Esophagus (tissue), 2 donors: ENCODE data around the gene GFRA3. TPM values are rescaled to one million over a fixed set of nuclear protein-coding genes. Genes with fewer than 3 reads are reported as not detected.
"Not testable (repeated sequence)": the region's sequence is repeated elsewhere in the genome, so short reads cannot be mapped to it uniquely, and the experiment has no call there.

ENCODE experiments used
- H3K27ac ChIP-seq, 2 donors: one replicate each; pipeline ENCODE4 v1.5.1; 2013; ENCODE audit warnings: low read depth in 2 of 2, mild to moderate bottlenecking in 2 of 2, inconsistent platforms in 1 of 2, low read length in 1 of 2, moderate library complexity in 1 of 2
- H3K27me3 ChIP-seq, 2 donors: one replicate each; pipeline ENCODE4 v1.6.1; 2013; ENCODE audit warnings: low read length in 2 of 2, control low read depth in 1 of 2, mild to moderate bottlenecking in 1 of 2; ENCODE audit not compliant: insufficient read depth in 2 of 2, control insufficient read depth in 1 of 2
- H3K36me3 ChIP-seq, 2 donors: one replicate each; pipeline ENCODE4 v1.6.1; 2013; ENCODE audit warnings: low read length in 1 of 2; ENCODE audit not compliant: control insufficient read depth in 2 of 2, insufficient read depth in 2 of 2
- H3K4me1 ChIP-seq, 2 donors: one replicate each; pipeline ENCODE4 v1.6.1; 2013; ENCODE audit warnings: low read length in 1 of 2; ENCODE audit not compliant: control insufficient read depth in 2 of 2, insufficient read depth in 2 of 2
- H3K4me3 ChIP-seq, 2 donors: one replicate each; pipeline ENCODE4 v1.5.1; 2013; ENCODE audit warnings: low read length in 2 of 2, mild to moderate bottlenecking in 2 of 2, low read depth in 1 of 2, moderate library complexity in 1 of 2
- H3K9me3 ChIP-seq, 2 donors: one replicate each; pipeline ENCODE4 v1.6.1; 2013; ENCODE audit warnings: mild to moderate bottlenecking in 2 of 2, low read depth in 1 of 2, low read length in 1 of 2, moderate library complexity in 1 of 2; ENCODE audit not compliant: control insufficient read depth in 2 of 2, insufficient read depth in 1 of 2
- WGBS, 2 donors: extraction: QIAGEN DNeasy Blood & Tissue Kit; methylation state at CpG; one replicate each; pipeline ENCODE4 v1.1.7; 2013; 5-methylcytosine and 5-hydroxymethylcytosine counted together
- polyA plus RNA-seq, 2 donors: library from polyadenylated mRNA; stranded (reverse); fragments of 200-250 nt; gene quantifications; one replicate each; pipeline ENCODE4 v1.2.3, GENCODE V29; 2013
- donor health status: healthy with polysubstance abuse.
- donor health status: Bipolar disorder and iron deficiency.

GFRA3 gene
- polyA plus RNA-seq, result under 1 TPM; 0.14 to 0.32 TPM

- Histone ChIP-seq H3K4me3 (peak within 1 kb of the TSS; percentile 34 to 37), H3K4me1 (peaks cover 0 to 4% of the 10 kb centered on the region in 2 donors), H3K27me3 (no peaks in the 10 kb centered on the region), H3K9me3 (no peaks in the 10 kb centered on the region), H3K36me3 (no peaks in the 10 kb centered on the region), H3K27ac (no peak within 1 kb of the TSS)
- WGBS, 2 donors, result 2% methylated on average over 35 to 62 of the region's 62 CpGs
Observed at GRCh38 chr5:138274189-138274853, at the start of gene GFRA3. Gene GFRA3, minus strand, starts transcription at chr5:138274621. Its CDS starts 197 bp downstream, at chr5:138274424.

GRCh38 chr5:138318211-138318610 is 43.8 kb upstream of the GFRA3 start:
- H3K4me1 ChIP-seq, H3K4me3 ChIP-seq, H3K27me3 ChIP-seq, H3K27ac ChIP-seq, H3K9me3 ChIP-seq, H3K36me3 ChIP-seq: not testable (repeated sequence)
- 95 to 97% methylated on average over 4 of the region's 4 CpGs for WGBS, 2 donors

- Histone ChIP-seq H3K36me3 (no peaks in the 10 kb centered on the region), H3K27ac (no peak overlapping the region), H3K4me1 (no peaks in the 10 kb centered on the region), H3K27me3 (no peaks in the 10 kb centered on the region), H3K9me3 (no peaks in the 10 kb centered on the region), H3K4me3 (no peak overlapping the region)
- 81 to 91% methylated on average over 3 of the region's 3 CpGs for WGBS, 2 donors
Observed at GRCh38 chr5:138316355-138316754, 41.9 kb upstream of the GFRA3 start.

- H3K36me3 ChIP-seq, result no peaks in the 10 kb centered on the region
- no peak overlapping the region for H3K4me3 ChIP-seq
- no peaks in the 10 kb centered on the region for H3K27me3 ChIP-seq
- WGBS, 2 donors, result 94 to 95% methylated on average over 7 of the region's 7 CpGs
- H3K4me1 ChIP-seq, result no peaks in the 10 kb centered on the region
- H3K9me3 ChIP-seq, result no peaks in the 10 kb centered on the region
- H3K27ac ChIP-seq, result no peak overlapping the region
Observed at GRCh38 chr5:138315751-138316278, 41.4 kb upstream of the GFRA3 start.

- 32% methylated on average over 1 of the region's 1 CpG for WGBS, 2 donors
- H3K27me3 ChIP-seq, result no peaks in the 10 kb centered on the region
- H3K27ac ChIP-seq, result no peak overlapping the region
- H3K4me1 ChIP-seq, result no peaks in the 10 kb centered on the region
- no peaks in the 10 kb centered on the region for H3K9me3 ChIP-seq
- H3K4me3 ChIP-seq, result no peak overlapping the region
- H3K36me3 ChIP-seq, result no peaks in the 10 kb centered on the region
Observed at GRCh38 chr5:138305797-138306196, 31.4 kb upstream of the GFRA3 start.

- Histone ChIP-seq H3K27ac (no peak overlapping the region), H3K36me3 (no peaks in the 10 kb centered on the region), H3K27me3 (no peaks in the 10 kb centered on the region), H3K4me3 (no peak overlapping the region), H3K4me1 (no peaks in the 10 kb centered on the region), H3K9me3 (no peaks in the 10 kb centered on the region)
- WGBS, 2 donors, result 77 to 79% methylated on average over 6 of the region's 6 CpGs
Observed at GRCh38 chr5:138303372-138303771, 29.0 kb upstream of the GFRA3 start.

GRCh38 chr5:138289296-138289695 is 14.9 kb upstream of the GFRA3 start:
- WGBS, 2 donors, result 87 to 91% methylated on average over 3 of the region's 3 CpGs
- no peaks in the 10 kb centered on the region for H3K4me1 ChIP-seq

GRCh38 chr5:138287246-138287645 is 12.8 kb upstream of the GFRA3 start:
- 93 to 100% methylated on average over 1 of the region's 1 CpG for WGBS, 2 donors

More at GRCh38 chr5:138289296-138289695, 14.9 kb upstream of the GFRA3 start:
- Histone ChIP-seq H3K9me3 (no peaks in the 10 kb centered on the region), H3K27ac (no peak overlapping the region), H3K27me3 (no peaks in the 10 kb centered on the region), H3K4me3 (no peak overlapping the region), H3K36me3 (no peaks in the 10 kb centered on the region)

GRCh38 chr5:138282920-138283742 is 8.7 kb upstream of the GFRA3 start:
- Histone ChIP-seq H3K27me3 (no peaks in the 10 kb centered on the region), H3K4me1 (no peaks in the 10 kb centered on the region), H3K36me3 (no peaks in the 10 kb centered on the region), H3K9me3 (no peaks in the 10 kb centered on the region), H3K27ac (no peak overlapping the region), H3K4me3 (no peak overlapping the region)
- 66% methylated on average over 7 of the region's 7 CpGs for WGBS, 2 donors

More at GRCh38 chr5:138287246-138287645, 12.8 kb upstream of the GFRA3 start:
- no peaks in the 10 kb centered on the region for H3K36me3 ChIP-seq
- H3K4me1 ChIP-seq, result no peaks in the 10 kb centered on the region
- H3K9me3 ChIP-seq, result no peaks in the 10 kb centered on the region
- no peak overlapping the region for H3K27ac ChIP-seq
- H3K4me3 ChIP-seq, result no peak overlapping the region
- H3K27me3 ChIP-seq, result no peaks in the 10 kb centered on the region
